Measurements from ENCODE around the gene STK33.

- TF ChIP-seq CTCF (IDR thresholded peaks at IDR 0.05) (no peak), POLR2AphosphoS5 (IDR thresholded peaks at IDR 0.05; ENCODE audit: insufficient read depth in 1 of 2, low read depth in 1 of 2) (no peak), POLR2A (IDR thresholded peaks at IDR 0.05) (no peak)
These were observed 224.3 kb downstream of the STK33 start for GRCh38 chr11:8369592-8370205.

Data from vagina (tissue), 2 donors.